Retinal pigment epithelial cell (primary cell): Measurements from ENCODE around the gene H19.

Experiments used
- DNase-seq: peaks from one replicate; pipeline ENCODE4 v3.0.0-alpha.2; 2010; ENCODE audit warnings: low read depth
- H3K4me3 ChIP-seq: 2 replicates; pipeline ENCODE4 v1.5.1; 2011; ENCODE audit warnings: mild to moderate bottlenecking, low read length, control low read depth, moderate library complexity
- CTCF ChIP-seq: conservative IDR thresholded peaks from 2 replicates; pipeline ENCODE4 v1.5.1; 2011; ENCODE audit warnings: low read depth, low read length, control low read depth, inconsistent platforms

H19 gene

DNA sequence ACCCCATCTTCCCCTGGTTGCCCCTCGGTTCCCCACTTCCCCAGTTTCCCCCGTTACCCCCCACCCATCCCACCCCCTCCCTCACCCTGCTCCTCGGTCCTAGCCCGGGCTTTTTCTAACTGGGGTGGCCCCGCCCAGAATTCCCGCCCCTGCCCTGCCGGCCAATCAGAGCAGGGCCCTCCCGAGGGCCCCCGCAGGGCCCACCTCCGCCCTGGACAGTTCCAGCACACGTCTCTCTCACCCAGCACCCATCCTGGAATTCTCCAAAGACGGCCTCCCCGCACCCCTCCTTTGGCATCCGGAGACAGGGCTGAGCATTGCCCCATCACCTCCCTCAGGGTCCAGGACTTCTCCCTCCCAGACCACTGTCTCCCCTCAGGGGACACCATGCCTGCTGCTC, at the start of gene H19:
Gene H19, minus strand, starts transcription at position 88 of the 400 bp plus-strand sequence.
- H3K4me3 ChIP-seq, result no peak within 1 kb of the TSS
- no peak for TF ChIP-seq CTCF
- no peak for DNase-seq

GRCh38 chr11:2041963-2042362, 44.3 kb upstream of the H19 start:
- no peak for TF ChIP-seq CTCF
- DNase-seq, result no peak
- H3K4me3 ChIP-seq, result no peak overlapping the region

DNA sequence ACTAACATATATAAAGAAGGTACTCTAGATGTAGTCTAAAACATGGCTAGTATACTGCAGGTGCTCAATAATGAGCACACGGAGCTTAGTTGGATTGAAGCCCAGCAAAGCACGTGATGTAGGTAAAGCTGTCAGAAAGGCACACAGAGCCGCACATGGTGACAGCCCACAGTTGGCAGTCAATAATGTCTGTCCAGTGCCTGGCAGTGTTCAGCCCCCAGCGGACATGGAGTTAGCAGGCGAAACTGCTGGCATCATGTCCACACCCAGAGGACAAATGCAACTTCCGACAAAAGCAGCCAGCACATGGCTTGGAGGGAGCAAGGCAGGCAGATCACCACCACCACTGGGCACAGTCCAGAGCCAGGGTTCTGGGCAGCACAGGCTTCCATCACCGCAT, 43.5 kb upstream of the H19 start:
- TF ChIP-seq CTCF, result no peak
- DNase-seq, result no peak
- H3K4me3 ChIP-seq, result no peak overlapping the region

DNA sequence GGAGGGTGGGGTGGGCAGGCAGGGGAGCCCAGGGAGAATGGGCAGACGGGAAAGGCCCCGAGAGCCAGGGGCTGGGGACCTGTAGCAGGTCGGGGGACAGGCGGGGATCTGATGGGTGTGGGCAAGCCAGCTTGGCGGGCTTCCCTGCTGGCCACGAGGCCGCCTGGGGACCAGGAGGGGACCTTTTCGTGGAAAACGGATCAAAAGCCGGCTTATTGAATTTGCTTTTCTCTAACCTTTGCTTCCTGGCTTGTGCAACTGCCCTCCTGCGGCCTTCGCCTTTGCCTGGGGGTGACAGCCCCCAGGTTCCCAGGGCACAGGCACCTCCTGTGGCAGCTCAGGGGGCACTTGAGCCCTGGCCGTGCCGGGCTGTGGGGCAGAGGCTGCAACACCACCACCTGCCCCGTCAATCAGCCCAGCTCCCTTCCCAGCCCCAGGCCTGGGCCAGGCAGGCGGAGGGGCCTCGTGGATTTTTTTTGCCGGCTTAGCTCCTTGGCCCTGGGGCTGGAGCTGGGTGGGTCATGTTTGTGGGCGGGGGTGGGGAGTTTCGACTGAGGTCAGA, 41.6 kb upstream of the H19 start:
- H3K4me3 ChIP-seq, result no peak overlapping the region
- TF ChIP-seq CTCF, result no peak
- no peak for DNase-seq

- no peak for DNase-seq
- H3K4me3 ChIP-seq, result no peak overlapping the region
- no peak for TF ChIP-seq CTCF
These were observed 39.3 kb upstream of the H19 start for GRCh38 chr11:2036863-2037486.

DNA sequence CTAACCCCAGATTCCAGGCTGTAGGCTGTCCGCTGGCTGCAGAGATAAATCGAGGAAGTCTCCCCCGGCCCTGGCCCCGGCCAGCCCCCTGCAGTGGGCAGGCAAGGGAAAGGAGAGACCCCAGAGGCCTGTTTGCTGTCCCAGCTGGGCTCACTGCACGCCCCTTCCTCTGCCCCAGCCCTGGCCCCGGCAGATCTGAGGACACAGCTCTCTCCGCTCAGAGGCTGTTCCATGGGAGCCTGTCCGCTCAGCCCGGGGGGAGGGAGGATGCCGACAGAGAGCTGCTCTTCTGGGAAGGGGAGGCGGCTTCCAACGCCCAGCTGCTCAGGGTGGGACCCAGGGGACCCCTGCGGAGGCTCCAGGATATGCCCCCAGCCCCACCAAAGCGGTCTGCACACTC, 37.7 kb upstream of the H19 start:
- TF ChIP-seq CTCF, result no peak
- H3K4me3 ChIP-seq, result no peak overlapping the region
- no peak for DNase-seq

- no peak for DNase-seq
- no peak for TF ChIP-seq CTCF
- H3K4me3 ChIP-seq, result no peak overlapping the region
These were observed 33.4 kb upstream of the H19 start for GRCh38 chr11:2031058-2031457.
